Rectal smooth muscle tissue (tissue), 1 donor: ENCODE data around the gene WWOX.

ENCODE experiments used
- H3K27ac ChIP-seq: one replicate; pipeline ENCODE4 v1.7.0; 2013; ENCODE audit warnings: low read depth, low read length, inconsistent platforms
- H3K27me3 ChIP-seq: one replicate; pipeline ENCODE4 v1.7.0; 2013; ENCODE audit warnings: low read length; ENCODE audit not compliant: control insufficient read depth, insufficient read depth
- H3K36me3 ChIP-seq: one replicate; pipeline ENCODE4 v1.7.0; 2013; ENCODE audit warnings: low read length; ENCODE audit not compliant: control insufficient read depth, insufficient read depth
- H3K4me1 ChIP-seq: one replicate; pipeline ENCODE4 v1.7.0; 2013; ENCODE audit warnings: low read length; ENCODE audit not compliant: control insufficient read depth, insufficient read depth
- H3K4me3 ChIP-seq: one replicate; pipeline ENCODE4 v1.7.0; 2013; ENCODE audit warnings: low read length
- H3K9ac ChIP-seq: one replicate; pipeline ENCODE4 v1.7.0; 2013; ENCODE audit warnings: low read length

The WWOX gene

DNA sequence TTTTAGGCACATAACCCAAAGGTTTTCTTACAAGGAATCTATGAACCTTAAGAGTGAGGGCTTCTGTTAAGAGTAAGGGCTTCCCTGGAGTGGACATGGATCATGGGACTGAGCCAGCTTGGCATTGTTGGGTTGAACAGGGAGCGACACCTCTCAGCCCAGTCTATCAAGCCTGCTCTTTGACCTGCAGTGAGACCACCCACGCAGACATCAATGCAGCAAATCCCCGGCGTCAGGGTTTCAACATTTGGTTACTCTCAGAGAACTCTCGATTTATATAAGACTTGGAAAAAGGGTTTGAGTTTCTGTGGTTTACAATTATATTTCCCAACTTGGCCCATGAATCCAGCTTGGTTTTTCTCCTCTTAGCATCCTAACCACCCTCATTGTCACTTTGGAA is 299.9 kb downstream of the WWOX start:
- Histone ChIP-seq H3K27ac (no peak overlapping the region), H3K4me3 (no peak overlapping the region), H3K4me1 (no peaks in the 10 kb centered on the region), H3K9ac (no peak overlapping the region), H3K27me3 (no peaks in the 10 kb centered on the region), H3K36me3 (no peaks in the 10 kb centered on the region)

GRCh38 chr16:78402833-78403232 is 303.4 kb downstream of the WWOX start:
- Histone ChIP-seq H3K27ac (no peak overlapping the region), H3K4me3 (no peak overlapping the region), H3K36me3 (no peaks in the 10 kb centered on the region), H3K27me3 (no peaks in the 10 kb centered on the region), H3K4me1 (no peaks in the 10 kb centered on the region), H3K9ac (no peak overlapping the region)

- no peaks in the 10 kb centered on the region for H3K27me3 ChIP-seq
- no peaks in the 10 kb centered on the region for H3K36me3 ChIP-seq
- no peaks in the 10 kb centered on the region for H3K4me1 ChIP-seq
- no peak overlapping the region for H3K27ac ChIP-seq
- H3K9ac ChIP-seq = no peak overlapping the region
- no peak overlapping the region for H3K4me3 ChIP-seq
Measured at GRCh38 chr16:78405040-78405439, 305.6 kb downstream of the WWOX start.

GRCh38 chr16:78405833-78406232 is 306.4 kb downstream of the WWOX start:
- no peaks in the 10 kb centered on the region for H3K4me1 ChIP-seq
- no peak overlapping the region for H3K4me3 ChIP-seq
- no peak overlapping the region for H3K27ac ChIP-seq
- H3K9ac ChIP-seq = no peak overlapping the region
- H3K36me3 ChIP-seq = no peaks in the 10 kb centered on the region
- H3K27me3 ChIP-seq = no peaks in the 10 kb centered on the region

DNA sequence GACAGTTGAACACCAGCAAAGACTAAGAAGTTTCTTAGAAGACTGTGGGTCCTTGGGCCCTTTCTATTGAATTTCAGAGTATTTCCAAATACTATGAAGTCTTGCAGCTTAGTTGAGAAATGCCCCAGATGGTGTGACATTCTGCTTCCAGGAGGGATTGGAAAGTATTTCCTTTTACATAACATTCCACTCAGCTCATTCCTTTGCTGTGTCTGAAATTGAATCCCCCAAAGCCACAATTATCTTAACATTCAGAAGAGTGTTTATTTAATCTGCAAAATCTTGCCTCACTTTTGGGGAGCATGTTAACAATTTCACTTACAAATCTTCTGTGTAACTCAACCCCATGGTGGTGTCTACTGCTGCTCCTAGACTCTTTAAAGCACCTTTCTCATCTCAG is 307.7 kb downstream of the WWOX start:
- Histone ChIP-seq H3K36me3 (no peaks in the 10 kb centered on the region), H3K27ac (no peak overlapping the region), H3K9ac (no peak overlapping the region), H3K4me1 (no peaks in the 10 kb centered on the region), H3K27me3 (no peaks in the 10 kb centered on the region), H3K4me3 (no peak overlapping the region)

- no peak overlapping the region for H3K4me3 ChIP-seq
- H3K36me3 ChIP-seq = no peaks in the 10 kb centered on the region
- H3K9ac ChIP-seq = no peak overlapping the region
- H3K27ac ChIP-seq = no peak overlapping the region
- H3K4me1 ChIP-seq = no peaks in the 10 kb centered on the region
- H3K27me3 ChIP-seq = no peaks in the 10 kb centered on the region
Measured at GRCh38 chr16:78413651-78414050, 314.2 kb downstream of the WWOX start.

GRCh38 chr16:78415013-78415412 is 315.6 kb downstream of the WWOX start:
- H3K27ac ChIP-seq = no peak overlapping the region
- H3K36me3 ChIP-seq = no peaks in the 10 kb centered on the region
- H3K9ac ChIP-seq = no peak overlapping the region
- no peaks in the 10 kb centered on the region for H3K27me3 ChIP-seq
- no peaks in the 10 kb centered on the region for H3K4me1 ChIP-seq
- H3K4me3 ChIP-seq = no peak overlapping the region

- H3K27ac ChIP-seq = no peak overlapping the region
- no peaks in the 10 kb centered on the region for H3K36me3 ChIP-seq
- no peak overlapping the region for H3K9ac ChIP-seq
- no peaks in the 10 kb centered on the region for H3K4me1 ChIP-seq
- H3K4me3 ChIP-seq = no peak overlapping the region
- no peaks in the 10 kb centered on the region for H3K27me3 ChIP-seq
Measured at GRCh38 chr16:78415669-78416068, 316.2 kb downstream of the WWOX start.

DNA sequence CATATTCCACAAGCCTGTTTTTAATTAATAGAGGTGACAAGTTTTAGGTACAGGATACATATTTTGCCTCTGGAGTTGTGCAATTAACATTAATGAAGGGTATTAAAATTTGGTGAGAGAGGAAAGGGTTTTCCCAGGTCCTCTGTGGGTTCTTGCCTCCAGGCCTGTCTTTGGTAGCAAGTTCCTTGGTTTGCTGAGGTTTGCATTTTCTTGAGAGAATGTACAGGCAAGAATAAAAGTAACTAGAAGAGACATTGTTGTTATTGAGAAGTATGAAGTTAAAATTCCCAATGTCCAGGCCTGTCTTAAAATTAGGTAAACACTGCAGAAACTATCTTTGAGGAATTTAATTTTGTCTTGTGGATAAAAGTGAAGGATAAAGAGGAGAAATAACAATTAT is 316.9 kb downstream of the WWOX start:
- no peaks in the 10 kb centered on the region for H3K27me3 ChIP-seq

DNA sequence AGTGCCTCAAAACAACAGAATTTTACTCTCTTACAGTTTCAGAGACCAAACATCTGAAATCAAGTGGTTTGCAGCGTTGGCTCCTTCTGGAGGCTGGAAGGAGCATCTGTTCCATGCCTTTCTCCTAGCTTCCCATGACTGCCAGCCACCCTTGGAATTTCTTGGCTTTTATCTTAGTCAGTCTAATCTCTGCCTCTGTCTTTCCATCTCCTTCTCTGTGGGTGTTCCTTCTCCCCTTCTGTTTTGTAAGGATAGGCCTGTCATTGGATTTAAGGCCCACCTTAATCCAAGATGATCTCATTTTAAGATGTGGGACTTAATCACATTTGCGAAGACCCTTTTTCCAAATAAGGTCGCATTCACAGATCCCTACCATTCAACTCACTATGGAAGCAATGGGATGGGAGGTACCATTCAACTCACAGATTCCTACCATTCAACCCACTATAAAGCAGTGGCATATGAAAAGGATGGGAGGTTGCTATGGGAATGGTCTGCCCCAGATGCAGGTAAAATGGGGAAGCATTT is 321.8 kb downstream of the WWOX start:
- Histone ChIP-seq H3K9ac (no peak overlapping the region), H3K4me1 (no peaks in the 10 kb centered on the region), H3K27ac (no peak overlapping the region), H3K4me3 (no peak overlapping the region), H3K36me3 (no peaks in the 10 kb centered on the region), H3K27me3 (no peaks in the 10 kb centered on the region)

More for the DNA sequence above, 316.9 kb downstream of the WWOX start:
- no peaks in the 10 kb centered on the region for H3K36me3 ChIP-seq
- H3K9ac ChIP-seq = no peak overlapping the region
- no peak overlapping the region for H3K27ac ChIP-seq
- no peak overlapping the region for H3K4me3 ChIP-seq
- H3K4me1 ChIP-seq = no peaks in the 10 kb centered on the region

GRCh38 chr16:78425281-78425680 is 325.8 kb downstream of the WWOX start:
- Histone ChIP-seq H3K27ac (no peak overlapping the region), H3K4me1 (no peaks in the 10 kb centered on the region), H3K9ac (no peak overlapping the region)

DNA sequence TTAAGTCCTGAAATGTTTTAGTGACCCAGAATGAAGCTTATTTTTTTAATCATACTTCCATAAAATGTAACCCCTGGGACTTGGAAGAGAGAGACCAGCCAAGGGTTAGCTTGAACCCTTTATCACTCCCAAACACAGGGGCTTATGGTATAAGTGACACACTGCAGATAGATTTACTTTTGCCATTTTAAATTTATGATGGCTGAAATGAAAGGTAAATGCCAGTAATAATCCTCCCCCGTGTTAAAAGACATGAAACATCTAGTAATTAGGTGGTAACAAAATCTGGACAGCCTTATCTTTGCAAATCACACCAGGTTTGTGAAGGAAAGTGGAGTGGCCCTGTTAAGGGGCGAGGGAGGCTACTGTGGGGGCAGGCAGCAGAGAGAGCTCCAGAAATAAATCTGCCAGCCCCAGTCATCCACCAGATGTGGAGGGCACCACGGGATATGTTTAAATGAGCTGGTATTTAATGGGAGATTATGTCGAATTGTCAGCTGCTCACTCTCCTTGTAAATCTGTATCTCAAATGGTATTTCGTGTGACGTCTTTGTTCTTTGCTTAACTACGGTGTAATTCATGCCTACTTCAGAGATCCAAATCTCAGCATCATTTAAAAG is 326.5 kb downstream of the WWOX start:
- Histone ChIP-seq H3K27ac (no peak overlapping the region), H3K9ac (no peak overlapping the region), H3K4me3 (no peak overlapping the region), H3K36me3 (no peaks in the 10 kb centered on the region), H3K4me1 (no peaks in the 10 kb centered on the region), H3K27me3 (no peaks in the 10 kb centered on the region)

More at GRCh38 chr16:78425281-78425680, 325.8 kb downstream of the WWOX start:
- no peak overlapping the region for H3K4me3 ChIP-seq
- no peaks in the 10 kb centered on the region for H3K36me3 ChIP-seq
- H3K27me3 ChIP-seq = no peaks in the 10 kb centered on the region

- Histone ChIP-seq H3K4me1 (no peaks in the 10 kb centered on the region), H3K9ac (no peak overlapping the region), H3K27ac (no peak overlapping the region), H3K36me3 (no peaks in the 10 kb centered on the region), H3K4me3 (no peak overlapping the region), H3K27me3 (no peaks in the 10 kb centered on the region)
Measured at GRCh38 chr16:78428193-78428592, 328.7 kb downstream of the WWOX start.
